Measurements from ENCODE around the gene RASGRF1. TPM values are rescaled to one million over a fixed set of nuclear protein-coding genes. Genes with fewer than 3 reads are reported as not detected.

Gene RASGRF1
- total RNA-seq, 5 donors from 2014 or later (not counting 1 experiment from before 2014, with no cell fraction given) = 0.09 to 0.49 (median 0.22) TPM; not detected in 2

- H3K9me3 Mint-ChIP-seq = no peaks in the 10 kb centered on the region
- H3K36me3 Mint-ChIP-seq = peaks cover 3% of the 10 kb centered on the region
- CTCF ChIA-PET = no interaction called here
- H3K27me3 ChIP-seq (replicated peaks in 1 of 2; ENCODE audit: control insufficient read depth in 2 of 2, extremely low read depth in 1 of 2, insufficient read depth in 2 of 2, low read length in 1 of 2) = peaks cover 2 to 24% of the 10 kb centered on the region in 2 experiments
- ATAC-seq (replicated peaks in 1 of 4) = no peak
- H3K27me3 Mint-ChIP-seq = peaks cover 8 to 14% of the 10 kb centered on the region in 2 donors
- no peak overlapping the region for H3K27ac ChIP-seq (ENCODE audit: low read length)
- H3K36me3 ChIP-seq (ENCODE audit: control insufficient read depth in 2 of 2, extremely low read depth in 1 of 2, insufficient read depth in 1 of 2, low read length in 1 of 2) = no peaks in the 10 kb centered on the region
- no peak overlapping the region for H3K4me3 ChIP-seq (ENCODE audit: control insufficient read depth in 1 of 2, extremely low read depth in 1 of 2, low read length in 1 of 2)
- H3K9me3 ChIP-seq = no peaks in the 10 kb centered on the region
- H3K4me1 Mint-ChIP-seq = peaks cover 9 to 33% (median 17%) of the 10 kb centered on the region in 3 donors
- no peak overlapping the region for H3K4me3 Mint-ChIP-seq
- no peak overlapping the region for H3K27ac Mint-ChIP-seq
- WGBS (ENCODE audit: insufficient coverage) = 87% methylated on average over 3 of the region's 4 CpGs
- peaks cover 4 to 26% of the 10 kb centered on the region in 2 experiments for H3K4me1 ChIP-seq (ENCODE audit: control insufficient read depth in 1 of 2, extremely low read depth in 1 of 2, insufficient read depth in 2 of 2, low read length in 2 of 2)
- no peak for DNase-seq
- POLR2A ChIA-PET = no interaction called here
Measured at GRCh38 chr15:78942741-78943140, 147.8 kb downstream of the RASGRF1 start.

- H3K27me3 ChIP-seq (replicated peaks in 1 of 2; ENCODE audit: control insufficient read depth in 2 of 2, extremely low read depth in 1 of 2, insufficient read depth in 2 of 2, low read length in 1 of 2) = peaks cover 2 to 6% of the 10 kb centered on the region in 2 experiments
- H3K36me3 ChIP-seq (ENCODE audit: control insufficient read depth in 2 of 2, extremely low read depth in 1 of 2, insufficient read depth in 1 of 2, low read length in 1 of 2) = no peaks in the 10 kb centered on the region
- Mint-ChIP-seq H3K27me3 (peaks cover 7 to 14% of the 10 kb centered on the region in 2 donors), H3K9me3 (no peaks in the 10 kb centered on the region), H3K36me3 (peaks cover 3% of the 10 kb centered on the region), H3K27ac (peak overlapping the region; percentile 63 to 71), H3K4me1 (peaks cover 13 to 36% (median 13%) of the 10 kb centered on the region in 3 donors), H3K4me3 (peak overlapping the region; percentile 20 to 31 (median 21))
- ATAC-seq (replicated peaks in 1 of 4) (peak in 3 of 4 experiments; percentile 35 to 82 (median 45)), DNase-seq (peak in 4 of 35 experiments; percentile 13 to 45 (median 17))
- peak overlapping the region; percentile 62 for H3K27ac ChIP-seq (ENCODE audit: low read length)
- ChIA-PET POLR2A (interaction anchor here in 1 of 2 donors (0.6 kb wide), 1 partner anchor 79 kb away, joined by 8 read pairs; no protein-coding TSS in a partner anchor), CTCF (no interaction called here)
- WGBS (ENCODE audit: insufficient coverage) = 0% methylated on average over 1 of the region's 6 CpGs
- H3K4me1 ChIP-seq (ENCODE audit: control insufficient read depth in 1 of 2, extremely low read depth in 1 of 2, insufficient read depth in 2 of 2, low read length in 2 of 2) = peaks cover 5 to 17% of the 10 kb centered on the region in 2 experiments
- H3K9me3 ChIP-seq = no peaks in the 10 kb centered on the region
- H3K4me3 ChIP-seq (ENCODE audit: control insufficient read depth in 1 of 2, extremely low read depth in 1 of 2, low read length in 1 of 2) = peak overlapping the region in 1 of 2 donors; percentile 16
Measured at GRCh38 chr15:78938658-78939488, 151.7 kb downstream of the RASGRF1 start.

GRCh38 chr15:78937132-78937739, 153.3 kb downstream of the RASGRF1 start:
- no peaks in the 10 kb centered on the region for H3K36me3 ChIP-seq (ENCODE audit: control insufficient read depth in 2 of 2, extremely low read depth in 1 of 2, insufficient read depth in 1 of 2, low read length in 1 of 2)
- peaks cover 5 to 14% of the 10 kb centered on the region in 2 experiments for H3K4me1 ChIP-seq (ENCODE audit: control insufficient read depth in 1 of 2, extremely low read depth in 1 of 2, insufficient read depth in 2 of 2, low read length in 2 of 2)
- no peaks in the 10 kb centered on the region for H3K9me3 ChIP-seq
- Mint-ChIP-seq H3K36me3 (peaks cover 3% of the 10 kb centered on the region), H3K27ac (peak overlapping the region; percentile 73 to 78), H3K27me3 (peaks cover 4 to 10% of the 10 kb centered on the region in 2 donors), H3K9me3 (no peaks in the 10 kb centered on the region), H3K4me3 (peak overlapping the region in 1 of 3 donors; percentile 40), H3K4me1 (peaks cover 13 to 27% (median 13%) of the 10 kb centered on the region in 3 donors)
- ChIA-PET CTCF (interaction anchor here in 1 of 2 donors (0.6 kb wide), 1 partner anchor 181 kb away, joined by 3 read pairs; no protein-coding TSS in a partner anchor), POLR2A (no interaction called here)
- H3K27ac ChIP-seq (ENCODE audit: low read length) = no peak overlapping the region
- peaks cover 0 to 4% of the 10 kb centered on the region in 2 experiments for H3K27me3 ChIP-seq (replicated peaks in 1 of 2; ENCODE audit: control insufficient read depth in 2 of 2, extremely low read depth in 1 of 2, insufficient read depth in 2 of 2, low read length in 1 of 2)
- 22% methylated on average over 12 of the region's 14 CpGs for WGBS (ENCODE audit: insufficient coverage)
- DNase-seq = no peak
- ATAC-seq (replicated peaks in 1 of 4) = peak in 3 of 4 experiments; percentile 33 to 50 (median 42)
- no peak overlapping the region for H3K4me3 ChIP-seq (ENCODE audit: control insufficient read depth in 1 of 2, extremely low read depth in 1 of 2, low read length in 1 of 2)

GRCh38 chr15:78934655-78935023, 155.9 kb downstream of the RASGRF1 start:
- Mint-ChIP-seq H3K27ac (no peak overlapping the region), H3K4me1 (peaks cover 13 to 24% (median 13%) of the 10 kb centered on the region in 3 donors), H3K4me3 (no peak overlapping the region), H3K9me3 (no peaks in the 10 kb centered on the region), H3K27me3 (peaks cover 4 to 10% of the 10 kb centered on the region in 2 donors), H3K36me3 (peaks cover 3% of the 10 kb centered on the region)
- ChIA-PET POLR2A (no interaction called here), CTCF (no interaction called here)
- ATAC-seq (replicated peaks in 1 of 4) = no peak
- peaks cover 5 to 12% of the 10 kb centered on the region in 2 experiments for H3K4me1 ChIP-seq (ENCODE audit: control insufficient read depth in 1 of 2, extremely low read depth in 1 of 2, insufficient read depth in 2 of 2, low read length in 2 of 2)
- no peak overlapping the region for H3K4me3 ChIP-seq (ENCODE audit: control insufficient read depth in 1 of 2, extremely low read depth in 1 of 2, low read length in 1 of 2)
- H3K27me3 ChIP-seq (replicated peaks in 1 of 2; ENCODE audit: control insufficient read depth in 2 of 2, extremely low read depth in 1 of 2, insufficient read depth in 2 of 2, low read length in 1 of 2) = peaks cover 0 to 4% of the 10 kb centered on the region in 2 experiments
- no peaks in the 10 kb centered on the region for H3K9me3 ChIP-seq
- DNase-seq = no peak
- no peaks in the 10 kb centered on the region for H3K36me3 ChIP-seq (ENCODE audit: control insufficient read depth in 2 of 2, extremely low read depth in 1 of 2, insufficient read depth in 1 of 2, low read length in 1 of 2)
- H3K27ac ChIP-seq (ENCODE audit: low read length) = no peak overlapping the region
- WGBS (ENCODE audit: insufficient coverage) = 67% methylated on average over 3 of the region's 5 CpGs

- Histone ChIP-seq H3K27me3 (replicated peaks in 1 of 2; ENCODE audit: control insufficient read depth in 2 of 2, extremely low read depth in 1 of 2, insufficient read depth in 2 of 2, low read length in 1 of 2) (peaks cover 0 to 4% of the 10 kb centered on the region in 2 experiments), H3K27ac (ENCODE audit: low read length) (no peak overlapping the region), H3K4me3 (ENCODE audit: control insufficient read depth in 1 of 2, extremely low read depth in 1 of 2, low read length in 1 of 2) (no peak overlapping the region), H3K4me1 (ENCODE audit: control insufficient read depth in 1 of 2, extremely low read depth in 1 of 2, insufficient read depth in 2 of 2, low read length in 2 of 2) (peaks cover 3 to 7% of the 10 kb centered on the region in 2 experiments), H3K9me3 (no peaks in the 10 kb centered on the region), H3K36me3 (ENCODE audit: control insufficient read depth in 2 of 2, extremely low read depth in 1 of 2, insufficient read depth in 1 of 2, low read length in 1 of 2) (no peaks in the 10 kb centered on the region)
- Mint-ChIP-seq H3K4me1 (peaks cover 8 to 19% (median 11%) of the 10 kb centered on the region in 3 donors), H3K36me3 (peaks cover 3% of the 10 kb centered on the region), H3K9me3 (no peaks in the 10 kb centered on the region), H3K4me3 (no peak overlapping the region), H3K27me3 (peaks cover 4 to 7% of the 10 kb centered on the region in 2 donors), H3K27ac (no peak overlapping the region)
- ChIA-PET CTCF (no interaction called here), POLR2A (no interaction called here)
- DNase-seq (no peak), ATAC-seq (replicated peaks in 1 of 4) (no peak)
- 89% methylated on average over 16 of the region's 20 CpGs for WGBS (ENCODE audit: insufficient coverage)
Measured at GRCh38 chr15:78933823-78934654, 156.5 kb downstream of the RASGRF1 start.
